CD4-positive, alpha-beta T cell treated with Interleukin-1 beta for 1 hour (primary cell): ENCODE data around the gene ST3GAL3.
A peak's percentile ranks its signal among the peaks of the same experiment; 100 is the strongest.

Source experiments
- DNase-seq, 2 donors: peaks; one replicate each; pipeline ENCODE4 v3.0.0-alpha.2; 2020 to 2022

Gene ST3GAL3

DNA sequence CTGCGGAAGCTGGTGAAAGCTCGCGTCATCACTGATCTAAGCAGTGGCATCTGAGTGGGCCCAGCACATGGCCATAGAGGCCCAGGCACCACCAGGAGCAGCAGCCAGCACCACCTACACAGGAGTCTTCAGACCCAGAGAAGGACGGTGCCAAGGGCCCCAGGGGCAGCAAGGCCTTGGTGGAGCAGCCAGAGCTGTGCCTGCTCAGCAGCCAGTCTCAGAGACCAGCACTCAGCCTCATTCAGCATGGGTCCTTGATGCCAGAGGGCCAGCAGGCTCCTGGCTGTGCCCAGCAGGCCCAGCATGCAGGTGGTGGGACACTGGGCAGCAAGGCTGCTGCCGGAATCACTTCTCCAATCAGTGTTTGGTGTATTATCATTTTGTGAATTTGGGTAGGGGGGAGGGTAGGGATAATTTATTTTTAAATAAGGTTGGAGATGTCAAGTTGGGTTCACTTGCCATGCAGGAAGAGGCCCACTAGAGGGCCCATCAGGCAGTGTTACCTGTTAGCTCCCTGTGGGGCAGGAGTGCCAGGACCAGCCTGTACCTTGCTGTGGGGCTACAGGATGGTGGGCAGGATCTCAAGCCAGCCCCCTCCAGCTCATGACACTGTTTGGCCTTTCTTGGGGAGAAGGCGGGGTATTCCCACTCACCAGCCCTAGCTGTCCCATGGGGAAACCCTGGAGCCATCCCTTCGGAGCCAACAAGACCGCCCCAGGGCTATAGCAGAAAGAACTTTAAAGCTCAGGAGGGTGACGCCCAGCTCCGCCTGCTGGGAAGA, 223.0 kb downstream of the ST3GAL3 start:
- no peak for DNase-seq

DNA sequence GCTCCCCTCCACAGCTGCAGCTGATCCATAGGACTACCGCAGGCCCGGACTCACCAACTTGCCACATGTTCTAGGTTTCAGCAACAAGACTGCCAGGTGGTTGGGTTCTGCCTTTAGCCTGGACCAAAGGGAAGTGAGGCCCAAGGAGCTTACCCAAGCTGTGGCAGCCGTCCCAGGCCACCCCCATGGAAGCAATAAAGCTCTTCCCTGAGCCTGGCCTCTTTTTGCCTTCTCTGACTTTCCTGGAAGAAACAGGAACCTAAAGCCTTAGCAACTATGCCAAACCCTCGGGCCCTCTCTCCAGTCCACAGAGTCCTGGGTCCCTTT, 223.6 kb downstream of the ST3GAL3 start:
- DNase-seq: no peak

DNA sequence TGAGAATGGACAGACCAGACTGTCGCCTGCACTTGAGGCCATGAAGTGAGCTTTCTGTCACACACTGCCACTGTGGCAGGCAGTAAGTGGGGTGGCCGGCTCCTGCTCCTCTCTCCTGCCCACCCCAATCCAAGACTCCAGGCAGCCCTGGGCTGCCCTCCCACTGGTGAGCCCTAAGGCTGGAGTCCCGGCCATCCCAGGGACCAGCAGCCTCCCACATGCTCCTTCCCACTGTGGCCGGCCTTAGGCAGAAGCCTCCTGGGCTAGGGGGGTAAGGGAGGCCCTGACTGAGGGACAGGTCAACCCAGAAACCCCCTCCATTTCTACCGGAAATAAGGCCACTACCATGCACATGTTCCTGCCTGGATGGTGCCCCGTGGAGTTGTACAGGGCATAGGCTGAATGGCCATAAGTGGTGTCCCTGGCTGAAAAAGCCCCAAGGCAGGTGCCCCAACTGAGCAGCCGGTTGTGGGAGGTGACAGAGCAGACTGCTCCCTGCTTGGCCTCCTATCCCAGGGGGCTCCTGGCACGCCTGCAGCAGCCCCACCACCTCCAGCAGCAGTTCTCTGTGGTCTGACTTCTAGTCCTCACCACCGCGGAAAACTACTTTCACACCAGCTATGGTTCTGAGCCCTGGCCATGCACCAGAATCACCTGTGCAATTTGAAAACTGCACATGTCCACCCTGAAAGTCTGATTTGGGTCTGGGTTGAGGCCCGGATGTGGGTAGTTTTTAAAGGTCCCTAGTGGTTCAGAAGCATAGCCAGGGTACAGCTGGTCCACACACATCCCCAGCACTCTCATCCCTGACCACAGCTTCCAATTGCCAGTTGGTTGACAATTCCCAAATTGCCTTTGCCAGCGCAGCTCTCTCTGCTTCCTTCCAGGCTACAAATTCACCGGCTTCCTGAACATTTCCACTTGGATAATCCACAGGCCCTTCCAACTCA, 224.7 kb downstream of the ST3GAL3 start:
- DNase-seq: no peak

DNA sequence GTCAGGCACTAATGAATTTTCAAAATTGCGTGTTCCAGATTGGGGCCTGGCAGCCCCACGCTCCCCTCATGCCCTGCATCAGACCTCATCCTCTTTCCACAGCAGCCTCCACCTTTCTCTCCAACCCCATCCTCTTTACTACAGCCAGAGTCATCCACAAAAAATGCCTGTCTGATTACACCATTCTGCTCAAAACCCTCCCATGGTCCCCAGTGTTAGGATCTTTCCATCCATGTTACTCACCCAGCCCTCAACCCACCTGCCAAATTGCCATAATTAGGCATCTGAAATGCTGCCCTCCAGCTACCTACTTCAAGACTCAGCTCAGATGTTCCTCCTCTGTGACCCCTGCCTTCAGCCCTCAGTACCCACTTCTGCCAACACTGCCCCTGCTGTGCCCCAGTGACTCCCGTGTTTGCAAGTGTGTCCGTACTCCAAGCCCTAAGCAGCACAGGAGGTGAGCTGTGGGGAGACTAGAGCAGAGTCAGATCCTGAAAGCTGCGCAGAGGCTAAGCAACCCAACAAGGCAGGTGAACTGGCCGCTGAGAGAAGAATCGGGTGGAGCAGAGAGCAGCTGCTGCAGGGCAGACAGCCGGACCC, 225.6 kb downstream of the ST3GAL3 start:
- no peak for DNase-seq

DNA sequence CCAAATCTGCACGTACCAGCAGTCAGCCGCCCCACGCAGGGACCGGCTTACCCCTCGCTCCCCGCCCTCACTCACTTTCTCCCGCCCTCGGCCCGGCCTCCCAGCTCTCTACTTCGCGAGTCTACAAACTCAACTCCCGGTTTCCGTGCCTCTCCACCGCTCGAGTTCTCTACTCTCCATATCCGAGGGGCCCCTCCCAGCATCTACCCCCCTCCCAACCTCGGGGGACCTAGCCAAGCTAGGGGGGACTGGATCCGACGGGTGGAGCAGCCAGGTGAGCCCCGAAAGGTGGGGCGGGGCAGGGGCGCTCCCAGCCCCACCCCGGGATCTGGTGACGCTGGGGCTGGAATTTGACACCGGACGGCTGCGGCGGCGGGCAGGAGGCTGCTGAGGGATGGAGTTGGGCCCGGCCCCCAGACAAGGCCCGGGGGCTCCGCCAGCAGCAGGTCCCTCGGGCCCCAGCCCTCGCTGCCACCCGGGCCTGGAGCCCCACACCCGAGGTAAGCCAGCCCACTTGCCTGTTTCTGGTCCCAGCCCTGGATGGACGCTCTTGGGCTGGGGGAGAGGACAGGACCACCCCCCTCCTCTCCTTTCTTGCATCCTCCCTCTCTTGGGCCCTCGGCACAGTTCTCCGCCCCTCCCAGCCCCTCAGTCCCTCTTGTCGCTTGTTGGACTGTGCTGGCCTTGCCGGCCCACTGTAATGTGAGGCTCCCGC, 226.2 kb downstream of the ST3GAL3 start, which contains the start of gene ARTN:
TSS of gene ARTN (plus strand) at position 416 of the 715 bp plus-strand sequence. CDS start 1,856 bp downstream, outside the sequence.
- DNase-seq: no peak

DNA sequence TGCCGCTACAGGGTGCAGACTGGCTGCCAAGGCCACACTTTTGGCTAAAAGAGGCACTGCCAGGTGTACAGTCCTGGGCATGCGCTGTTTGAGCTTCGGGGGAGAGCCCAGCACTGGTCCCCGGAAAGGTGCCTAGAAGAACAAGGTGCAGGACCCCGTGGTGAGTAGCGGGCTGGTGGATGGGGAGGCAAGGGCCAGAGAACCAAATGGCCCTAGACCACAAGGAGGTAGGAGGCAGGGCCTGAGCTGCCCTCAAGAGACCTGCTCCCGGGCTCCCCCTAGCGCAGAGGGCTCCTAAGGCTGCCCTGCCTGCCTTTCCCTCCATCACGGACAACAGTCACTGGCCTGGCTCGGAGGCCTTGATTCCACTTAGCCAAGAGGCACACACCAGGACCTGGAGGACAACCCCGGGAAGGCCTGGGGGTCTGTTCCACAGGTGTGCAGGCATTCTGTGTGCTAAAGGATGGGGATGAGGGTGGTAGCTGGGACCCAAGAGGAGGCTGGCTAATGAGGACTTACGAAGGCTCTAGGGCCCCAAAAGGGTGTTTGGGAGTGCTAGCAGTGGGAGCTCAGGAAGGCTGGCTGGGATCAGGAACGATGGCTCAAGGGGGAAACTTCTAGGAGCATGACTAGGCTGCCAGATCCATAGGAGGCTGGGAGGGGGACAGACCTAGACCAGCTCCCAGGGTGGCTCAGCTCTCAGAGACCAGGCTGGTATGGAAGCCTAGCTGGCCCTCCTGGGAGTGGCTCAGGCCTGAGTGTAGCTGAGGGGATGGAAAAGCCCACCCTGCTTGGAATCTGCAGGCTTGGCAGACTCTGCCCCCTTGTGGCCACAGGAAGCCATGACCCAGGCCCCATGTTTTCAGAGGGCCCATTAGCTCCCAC, 227.0 kb downstream of the ST3GAL3 start:
- peak; percentile 47 to 60 for DNase-seq

DNA sequence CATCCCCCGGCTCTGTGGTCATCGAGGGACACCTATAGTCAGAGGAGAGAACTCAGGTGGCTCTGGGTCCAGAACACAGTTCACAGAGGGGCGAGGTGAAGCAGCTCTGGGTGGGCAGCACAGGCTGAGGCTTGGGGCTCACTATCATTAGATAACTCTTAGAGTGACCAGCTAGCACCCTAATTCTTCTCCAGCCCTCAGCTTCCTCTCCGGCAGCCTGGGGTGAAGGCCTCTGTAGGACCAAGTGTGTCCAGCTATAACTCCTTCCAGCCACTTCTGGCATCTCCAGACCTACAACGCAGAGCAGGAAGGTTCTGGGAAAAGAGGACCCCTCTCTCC, 227.6 kb downstream of the ST3GAL3 start:
- DNase-seq: no peak

DNA sequence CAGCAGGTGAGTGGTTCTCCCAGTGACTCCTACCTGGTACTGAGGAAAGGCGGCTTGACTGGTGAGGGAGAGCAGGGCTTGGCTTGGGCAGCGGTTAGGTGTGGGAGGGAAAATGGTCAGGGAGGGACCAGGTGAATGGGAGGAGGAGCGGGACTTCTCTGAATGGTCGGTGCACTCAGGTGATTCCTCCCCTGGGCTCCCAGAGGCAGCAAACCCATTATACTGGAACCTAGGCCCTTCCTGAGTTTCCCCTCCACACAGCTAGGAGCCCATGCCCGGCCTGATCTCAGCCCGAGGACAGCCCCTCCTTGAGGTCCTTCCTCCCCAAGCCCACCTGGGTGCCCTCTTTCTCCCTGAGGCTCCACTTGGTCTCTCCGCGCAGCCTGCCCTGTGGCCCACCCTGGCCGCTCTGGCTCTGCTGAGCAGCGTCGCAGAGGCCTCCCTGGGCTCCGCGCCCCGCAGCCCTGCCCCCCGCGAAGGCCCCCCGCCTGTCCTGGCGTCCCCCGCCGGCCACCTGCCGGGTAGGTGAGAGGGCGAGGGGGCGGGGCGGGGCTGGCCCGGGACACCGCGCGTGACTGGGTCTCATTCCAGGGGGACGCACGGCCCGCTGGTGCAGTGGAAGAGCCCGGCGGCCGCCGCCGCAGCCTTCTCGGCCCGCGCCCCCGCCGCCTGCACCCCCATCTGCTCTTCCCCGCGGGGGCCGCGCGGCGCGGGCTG, 228.5 kb downstream of the ST3GAL3 start:
- DNase-seq: no peak

DNA sequence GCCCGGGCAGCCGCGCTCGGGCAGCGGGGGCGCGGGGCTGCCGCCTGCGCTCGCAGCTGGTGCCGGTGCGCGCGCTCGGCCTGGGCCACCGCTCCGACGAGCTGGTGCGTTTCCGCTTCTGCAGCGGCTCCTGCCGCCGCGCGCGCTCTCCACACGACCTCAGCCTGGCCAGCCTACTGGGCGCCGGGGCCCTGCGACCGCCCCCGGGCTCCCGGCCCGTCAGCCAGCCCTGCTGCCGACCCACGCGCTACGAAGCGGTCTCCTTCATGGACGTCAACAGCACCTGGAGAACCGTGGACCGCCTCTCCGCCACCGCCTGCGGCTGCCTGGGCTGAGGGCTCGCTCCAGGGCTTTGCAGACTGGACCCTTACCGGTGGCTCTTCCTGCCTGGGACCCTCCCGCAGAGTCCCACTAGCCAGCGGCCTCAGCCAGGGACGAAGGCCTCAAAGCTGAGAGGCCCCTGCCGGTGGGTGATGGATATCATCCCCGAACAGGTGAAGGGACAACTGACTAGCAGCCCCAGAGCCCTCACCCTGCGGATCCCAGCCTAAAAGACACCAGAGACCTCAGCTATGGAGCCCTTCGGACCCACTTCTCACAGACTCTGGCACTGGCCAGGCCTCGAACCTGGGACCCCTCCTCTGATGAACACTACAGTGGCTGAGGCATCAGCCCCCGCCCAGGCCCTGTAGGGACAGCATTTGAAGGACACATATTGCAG, 229.3 kb downstream of the ST3GAL3 start:
- peak in 1 of 2 donors; percentile 23 for DNase-seq

DNA sequence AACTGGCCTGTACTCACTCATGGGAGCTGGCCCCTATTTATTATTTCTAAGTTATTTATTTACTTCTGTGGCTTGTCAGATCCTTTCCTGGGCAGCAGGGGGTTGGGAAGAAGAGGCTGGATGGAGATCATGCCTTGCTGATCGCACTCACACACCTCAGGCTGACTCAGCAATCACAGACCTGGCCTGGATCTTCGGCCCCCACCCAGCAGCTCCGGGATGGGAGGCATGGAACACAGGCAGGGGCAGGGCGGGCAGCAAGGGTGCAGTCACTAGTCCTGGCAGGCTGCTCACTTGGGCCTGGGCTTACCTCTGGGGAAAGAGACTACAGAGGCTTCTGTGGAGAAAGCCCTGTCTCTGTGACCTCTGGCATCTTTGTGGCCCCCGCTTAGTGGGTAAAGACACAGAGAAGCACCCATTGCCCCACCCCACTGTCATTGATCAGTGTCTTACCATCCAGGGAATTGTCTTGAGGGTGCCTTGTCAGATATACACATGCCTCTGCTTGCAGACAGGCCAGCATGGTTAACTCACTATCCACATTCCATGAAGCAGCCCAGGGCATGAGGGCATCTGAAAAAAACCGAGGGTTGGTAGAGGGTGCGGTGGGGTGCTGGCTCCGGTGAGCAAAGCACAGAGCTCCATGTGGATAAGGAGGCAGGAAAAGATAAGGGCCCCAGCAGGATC, 230.0 kb downstream of the ST3GAL3 start:
- DNase-seq: no peak

DNA sequence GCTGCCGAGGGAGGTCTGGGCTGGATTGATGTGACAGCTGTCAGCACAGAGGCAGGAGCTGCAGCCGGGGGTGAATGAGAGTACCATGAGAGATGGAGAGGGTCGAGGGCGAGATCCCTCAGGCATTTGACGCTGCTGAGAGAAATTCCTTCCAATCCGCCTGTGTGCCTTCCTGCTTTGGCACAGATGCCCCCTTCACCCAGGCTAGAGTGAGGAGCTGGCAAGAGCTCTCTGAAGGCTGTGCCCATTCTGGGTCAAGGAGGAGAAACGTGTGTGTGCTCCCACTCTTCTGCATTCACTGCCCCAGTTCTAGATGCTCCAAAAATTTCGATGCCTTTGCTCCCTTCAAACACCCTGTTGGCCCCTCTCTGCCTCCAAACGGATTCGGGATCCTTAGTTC, 231.0 kb downstream of the ST3GAL3 start:
- DNase-seq: no peak

DNA sequence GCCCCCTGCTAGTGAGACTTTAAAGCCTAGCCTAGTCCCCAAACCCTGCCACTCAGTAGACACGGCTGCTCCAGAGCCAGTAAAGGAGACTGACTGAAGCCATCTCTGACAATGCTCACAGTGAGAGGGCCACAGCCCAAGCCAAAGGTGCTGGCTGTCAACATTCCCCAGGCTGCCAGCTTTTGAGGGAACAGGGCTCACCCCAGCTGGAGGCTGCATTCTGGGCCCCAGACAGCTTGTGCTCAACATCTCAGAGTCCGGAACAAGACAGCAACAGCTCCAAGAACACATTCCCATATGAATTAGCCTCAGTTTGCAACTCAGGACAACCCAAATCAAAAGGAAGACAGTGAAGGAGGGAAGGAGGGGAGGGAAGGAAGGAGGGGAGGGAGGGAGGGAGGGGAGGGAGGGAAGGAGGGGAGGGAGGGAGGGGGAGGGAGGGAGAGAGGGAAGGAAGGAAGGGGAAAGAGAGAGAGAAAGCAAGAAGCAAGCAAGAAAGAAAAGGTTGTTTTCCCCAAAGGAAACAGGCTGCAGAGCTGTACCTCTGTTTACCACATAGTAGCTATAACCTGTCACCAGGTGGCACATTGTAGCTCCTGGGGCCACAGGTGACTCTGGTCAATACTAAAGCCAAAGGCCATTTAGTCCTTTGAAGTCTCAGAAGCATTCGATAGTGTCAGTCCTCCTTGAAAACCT, 231.7 kb downstream of the ST3GAL3 start:
- no peak for DNase-seq

DNA sequence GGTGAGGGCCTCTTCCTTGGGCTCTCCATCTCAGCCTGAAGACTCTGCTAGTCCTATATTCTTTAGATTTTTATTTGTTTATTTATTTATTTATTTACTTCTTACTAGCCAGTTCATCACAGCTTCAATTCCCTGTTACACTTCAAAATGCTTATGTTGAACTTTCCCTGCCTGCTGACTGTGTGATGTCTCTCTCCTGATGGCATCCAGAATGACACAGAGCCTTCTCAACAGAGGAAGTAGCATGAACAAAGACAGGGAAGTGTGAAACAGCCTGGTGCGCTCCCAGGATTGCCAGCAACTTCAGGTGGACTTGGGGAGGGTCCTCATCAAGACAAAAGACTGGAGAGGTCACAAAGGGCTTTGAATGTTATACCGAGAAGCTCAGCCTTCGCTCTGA, 235.1 kb downstream of the ST3GAL3 start:
- DNase-seq: no peak

DNA sequence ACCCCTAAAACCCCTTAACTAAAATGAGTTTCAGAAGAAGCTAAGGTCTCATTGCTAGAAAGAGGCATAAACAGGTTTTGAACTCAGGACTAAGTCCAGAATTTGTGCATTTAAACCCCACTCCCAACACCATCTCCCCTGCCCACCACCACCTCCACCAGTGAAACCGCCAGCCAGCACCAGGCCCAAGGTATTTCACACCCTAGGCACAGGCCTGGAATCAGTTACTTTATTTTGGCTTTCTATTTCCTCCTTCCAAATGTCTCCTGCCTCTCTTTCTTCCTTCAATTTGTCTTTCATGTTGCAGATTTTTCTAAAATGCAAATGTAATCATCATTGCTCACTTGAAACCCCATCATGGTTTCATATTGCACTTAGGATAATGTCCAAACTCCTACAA, 237.5 kb downstream of the ST3GAL3 start:
- no peak for DNase-seq

DNA sequence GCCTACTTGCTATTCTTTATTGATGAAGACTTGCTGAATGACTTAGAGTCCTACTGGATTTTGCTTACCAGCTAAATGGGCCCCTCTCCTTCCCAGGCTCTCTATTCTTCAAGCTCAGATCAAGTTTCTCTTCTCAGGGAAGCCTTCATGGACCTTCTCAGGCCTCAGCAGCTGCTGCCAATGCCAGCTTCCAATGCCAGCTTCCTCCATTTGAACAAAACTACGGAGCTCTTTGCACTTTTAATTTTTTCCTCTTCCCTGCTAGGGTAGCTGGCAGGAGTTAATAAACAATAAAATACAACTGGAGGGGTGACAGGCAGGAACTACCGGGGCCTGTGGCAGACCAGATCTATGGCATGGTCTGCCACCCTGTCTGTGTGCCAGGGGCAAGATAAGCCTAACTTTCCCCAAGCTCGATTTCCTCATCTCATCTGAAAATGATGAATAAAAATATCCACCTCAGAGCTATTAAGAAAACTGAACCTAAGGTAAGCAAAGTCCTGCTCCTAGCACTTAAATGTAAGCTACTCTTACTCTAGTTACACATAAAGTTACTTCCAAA, 238.4 kb downstream of the ST3GAL3 start:
- DNase-seq: no peak

DNA sequence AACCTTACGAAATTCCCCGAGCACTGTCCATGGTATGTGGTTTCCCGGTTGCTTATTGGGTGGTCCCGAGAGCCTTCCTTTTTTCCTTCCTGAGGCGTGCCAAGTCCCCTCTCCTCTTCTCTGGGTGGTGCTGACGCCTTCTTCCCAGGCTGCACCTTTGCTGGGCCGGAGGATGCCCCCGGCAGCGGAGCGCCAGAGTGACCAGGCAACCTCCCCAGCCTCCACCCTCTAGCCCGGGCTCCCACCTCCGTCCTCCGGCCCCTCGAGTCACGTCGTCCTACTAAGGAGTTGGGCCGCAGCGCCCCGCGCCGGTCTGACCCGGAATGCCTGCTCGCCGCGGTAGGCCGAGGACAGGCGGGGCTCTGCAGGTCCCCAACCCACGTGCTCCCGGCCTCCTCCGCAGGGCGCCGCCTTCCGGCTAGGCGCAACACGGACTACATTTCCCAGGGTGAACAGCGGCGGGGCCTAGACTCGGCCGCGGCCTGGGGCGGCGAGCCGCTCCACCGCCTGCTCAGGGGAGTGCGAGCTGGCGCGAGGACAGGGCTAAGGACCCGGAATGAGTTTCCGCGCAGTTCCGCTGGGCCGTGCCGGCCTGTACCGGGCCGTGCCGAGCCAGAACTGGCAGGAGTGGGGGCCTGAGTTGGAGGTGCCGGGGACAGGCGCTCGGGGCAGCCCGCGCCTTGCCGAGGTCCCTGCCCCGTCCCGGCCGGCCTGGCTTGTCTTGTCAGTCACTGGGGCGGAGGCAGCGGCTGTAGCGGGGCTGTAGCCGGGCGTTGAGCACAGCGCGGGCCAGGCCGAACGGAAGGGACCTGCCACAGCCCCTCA, 239.1 kb downstream of the ST3GAL3 start, which contains the start of gene IPO13:
TSS of gene IPO13 (plus strand) at position 715 of the 825 bp plus-strand sequence. CDS start 651 bp downstream, outside the sequence.
- DNase-seq: peak; percentile 95 to 96

DNA sequence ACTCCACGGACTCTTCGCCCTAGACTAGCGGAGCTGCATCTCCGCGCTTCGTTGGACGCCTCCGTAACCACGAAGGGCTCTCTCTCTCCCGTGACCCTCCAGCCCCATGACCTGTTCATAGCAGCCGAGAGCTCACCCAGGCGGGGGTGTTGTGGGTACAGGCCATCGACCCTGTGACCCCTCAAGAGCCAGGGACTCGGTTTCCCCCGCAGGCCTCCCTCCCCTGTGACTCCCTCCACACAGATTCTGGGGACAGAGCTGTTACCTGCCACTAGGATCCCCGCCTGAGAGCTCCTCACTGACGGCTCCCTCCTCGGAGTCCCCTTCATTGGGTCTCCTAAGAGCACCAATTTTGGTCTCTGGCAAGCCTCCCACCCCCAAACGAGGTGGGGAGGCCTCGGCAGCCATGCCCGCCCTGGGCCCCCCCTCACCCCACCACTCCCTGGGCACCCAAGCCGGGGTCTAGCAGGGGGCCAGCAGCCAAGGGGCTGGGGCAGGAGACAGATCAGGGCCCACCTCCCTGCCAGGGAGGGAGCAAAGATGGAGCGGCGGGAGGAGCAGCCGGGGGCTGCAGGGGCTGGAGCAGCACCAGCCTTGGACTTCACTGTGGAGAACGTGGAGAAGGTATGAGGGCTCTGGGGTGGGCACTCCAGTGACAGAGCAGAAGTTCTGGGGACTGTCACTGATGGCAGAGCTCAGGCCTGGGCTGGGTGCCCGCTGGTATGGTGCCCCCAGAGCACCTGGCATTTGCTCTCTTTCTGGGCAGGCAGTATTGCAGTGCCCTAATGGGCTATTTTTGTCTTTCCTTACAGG, 239.9 kb downstream of the ST3GAL3 start:
- no peak for DNase-seq
